ENCODE measurements around the gene NRCAM. TPM values are rescaled to one million over a fixed set of nuclear protein-coding genes. Genes with fewer than 3 reads are reported as not detected.

NRCAM gene
- total and polyA plus RNA-seq, 2 of the 8 experiments (the other 6 are each of a cell fraction or from before 2014, with no cell fraction given) = 2.7 to 3.8 TPM

GRCh38 chr7:108427766-108428165 is 28.5 kb downstream of the NRCAM start:
- no peaks in the 10 kb centered on the region for H3K27me3 ChIP-seq (replicated peaks in 1 of 4; ENCODE audit: control insufficient read depth in 3 of 4, extremely low read depth in 1 of 4, insufficient read depth in 3 of 4, low read length in 3 of 4)
- no peak overlapping the region for H3K9ac ChIP-seq (replicated peaks in 1 of 4; ENCODE audit: extremely low read depth in 1 of 4, low read depth in 3 of 4, low read length in 3 of 4)
- no peak overlapping the region for H3K18ac ChIP-seq (ENCODE audit: extremely low read depth, low read length)
- no peak overlapping the region for H3K23ac ChIP-seq (ENCODE audit: insufficient read length)
- no peak for DNase-seq (ENCODE audit: low read depth in 1 of 2, low spot score in 2 of 2)
- no peak overlapping the region for H3K14ac ChIP-seq (ENCODE audit: insufficient read length)
- CTCF ChIA-PET (ENCODE audit: partially characterized antibody) = no interaction called here
- H3K9me3 ChIP-seq (ENCODE audit: insufficient read depth in 2 of 2, low read depth in 1 of 2, low read length in 1 of 2) = no peaks in the 10 kb centered on the region
- no peaks in the 10 kb centered on the region for H4K20me1 ChIP-seq (replicated peaks in 1 of 2; ENCODE audit: control insufficient read depth in 1 of 2, insufficient read depth in 2 of 2, low read length in 2 of 2)
- no peaks in the 10 kb centered on the region for H3K79me1 ChIP-seq (ENCODE audit: low read depth, low read length)
- no peak overlapping the region for H3K56ac ChIP-seq (replicated peaks; ENCODE audit: insufficient read length, low read depth, low read length)
- H2BK12ac ChIP-seq (ENCODE audit: low read depth, low read length) = no peak overlapping the region
- H3K23me2 ChIP-seq (ENCODE audit: low read depth, low read length) = no peaks in the 10 kb centered on the region; the same call in 1 of the 2 replicates
- H2AK5ac ChIP-seq (ENCODE audit: low read depth, low read length) = no peak overlapping the region
- H3K36me3 ChIP-seq (ENCODE audit: control insufficient read depth in 2 of 4, insufficient read depth in 4 of 4, low read length in 3 of 4) = no peaks in the 10 kb centered on the region
- no peak overlapping the region for H4K8ac ChIP-seq (ENCODE audit: extremely low read depth, insufficient read depth, low read length)
- 78% methylated on average over 1 of the region's 1 CpG; no CpG with 5 or more reads in 1 of the 2 experiments for WGBS, 2 experiments (ENCODE audit: extremely low coverage in 1 of 2, insufficient coverage in 1 of 2, insufficient read length in 1 of 2, insufficient replicate concordance in 2 of 2, low coverage in 1 of 2, low lambda C conversion rate in 2 of 2, missing lambda C conversion rate in 1 of 2)
- H2BK20ac ChIP-seq (ENCODE audit: low read length) = no peak overlapping the region
- H3K79me2 ChIP-seq (ENCODE audit: control insufficient read depth in 1 of 2, insufficient read depth in 2 of 2, low read length in 2 of 2) = no peaks in the 10 kb centered on the region
- no peak overlapping the region for H3K4me2 ChIP-seq (ENCODE audit: insufficient read depth in 1 of 2, low read depth in 2 of 2, low read length in 2 of 2)
- H4K91ac ChIP-seq (replicated peaks; ENCODE audit: insufficient read length, low read length) = no peak overlapping the region
- H4K5ac ChIP-seq (ENCODE audit: insufficient read length, low read depth, low read length) = no peak overlapping the region
- no peak overlapping the region for H3K27ac ChIP-seq (ENCODE audit: low read depth, low read length)
- H2AFZ ChIP-seq (ENCODE audit: low read length) = no peak overlapping the region
- no peak overlapping the region for H2BK15ac ChIP-seq (ENCODE audit: low read length)
- POLR2A ChIA-PET (ENCODE audit: partially characterized antibody) = no interaction called here
- H3K4me3 ChIP-seq (ENCODE audit: extremely low read depth in 1 of 4, insufficient read depth in 2 of 4, low read depth in 3 of 4, low read length in 4 of 4) = no peak overlapping the region
- no peaks in the 10 kb centered on the region for H3K4me1 ChIP-seq (replicated peaks in 1 of 4; ENCODE audit: control insufficient read depth in 3 of 4, insufficient read depth in 4 of 4, low read length in 3 of 4)
- H3K4ac ChIP-seq (replicated peaks; ENCODE audit: insufficient read length, low read depth, low read length) = no peak overlapping the region
- FAIRE-seq = no peak
- no peak overlapping the region for H2BK5ac ChIP-seq (ENCODE audit: low read depth, low read length)
- H2BK120ac ChIP-seq (replicated peaks; ENCODE audit: low read depth, low read length) = no peak overlapping the region
- TF ChIP-seq HDAC6 (IDR thresholded peaks at IDR 0.05; ENCODE audit: low read depth, low read length) (no peak), MAFK (IDR thresholded peaks at IDR 0.05; ENCODE audit: low read depth, low read length) (no peak), SIN3A (conservative IDR thresholded peaks at IDR 0.05 in 1 of 2, IDR thresholded peaks at IDR 0.05 in 1 of 2; ENCODE audit: low read depth in 1 of 2, low read length in 2 of 2) (no peak), CTBP2 (IDR thresholded peaks at IDR 0.05; ENCODE audit: borderline replicate concordance, insufficient read depth, insufficient read length, low read length) (no peak), CTCF (IDR thresholded peaks at IDR 0.05; ENCODE audit: control extremely low read depth in 1 of 3, insufficient read depth in 1 of 3, low read depth in 1 of 3, low read length in 3 of 3) (no peak), SP2 (IDR thresholded peaks at IDR 0.05; ENCODE audit: low read length) (no peak), JUN (IDR thresholded peaks at IDR 0.05; ENCODE audit: low read depth, low read length) (no peak)

Measured in H1 (cell line).